ENCODE data around the gene KCTD2. TPM values are rescaled to one million over a fixed set of nuclear protein-coding genes. Genes with fewer than 3 reads are reported as not detected.

The KCTD2 gene
- total and polyA plus RNA-seq, 9 of the 15 experiments (the other 6 are each of a cell fraction or from before 2014, with no cell fraction given), result 1.7 to 32.9 (median 15.8) TPM

DNA sequence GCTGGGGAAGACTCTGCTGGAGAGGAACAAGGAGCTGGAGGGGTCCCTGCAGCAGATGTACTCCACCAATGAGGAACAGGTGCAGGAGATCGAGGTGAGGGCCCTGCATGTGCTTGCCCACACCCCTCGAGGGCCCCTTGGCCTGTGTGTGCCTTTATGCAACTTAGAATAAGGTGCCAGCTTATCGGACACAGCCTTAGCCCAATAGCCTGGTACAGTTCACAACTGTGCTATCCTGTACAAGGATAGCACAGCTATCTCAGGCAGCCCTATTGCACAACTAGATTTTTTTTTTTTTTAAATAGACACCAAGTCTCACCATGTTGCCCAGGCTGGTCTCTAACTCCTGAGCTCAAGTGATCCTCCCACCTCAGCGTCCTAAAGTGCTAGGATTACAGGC lies 47.5 kb upstream of the KCTD2 start:
- Histone ChIP-seq H3K27ac (ENCODE audit: extremely low read depth, low read depth, low read length) (no peak overlapping the region), H3K4me2 (ENCODE audit: insufficient read depth, low read length) (no peak overlapping the region), H3K27me3 (ENCODE audit: control insufficient read depth in 2 of 2, insufficient read depth in 2 of 2, low read length in 2 of 2) (no peaks in the 10 kb centered on the region), H3K36me3 (ENCODE audit: control insufficient read depth, insufficient read depth, low read length) (peaks cover 24% of the 10 kb centered on the region; the same call in 1 of the 3 replicates), H4K20me1 (replicated peaks; ENCODE audit: control insufficient read depth, insufficient read depth, low read length) (no peaks in the 10 kb centered on the region), H3K9ac (ENCODE audit: insufficient read depth in 1 of 2, low read depth in 2 of 2, low read length in 2 of 2) (no peak overlapping the region), H2AFZ (ENCODE audit: low read depth, low read length) (no peak overlapping the region), H3K4me3 (no peak overlapping the region), H3K4me1 (replicated peaks in 1 of 2; ENCODE audit: control insufficient read depth in 2 of 2, insufficient read depth in 2 of 2, low read length in 2 of 2) (peaks cover 0 to 13% of the 10 kb centered on the region in 2 experiments; a peak in 1 of 5 replicates), H3K9me3 (replicated peaks; ENCODE audit: control insufficient read depth, insufficient read depth, low read depth, low read length) (no peaks in the 10 kb centered on the region), H3K79me2 (ENCODE audit: control insufficient read depth, insufficient read depth, low read length) (no peaks in the 10 kb centered on the region), H3K9me1 (ENCODE audit: control insufficient read depth, insufficient read depth, low read length) (no peaks in the 10 kb centered on the region)
- intact Hi-C loops (cut with micrococcal nuclease) (no loop called here), in situ Hi-C loops (cut with MboI) (no loop called here)
- no TSS peak for BruUV-seq (replicated peaks)
- no peak for FAIRE-seq
- DNase-seq (ENCODE audit: extremely low read depth in 1 of 4, low spot score in 3 of 4), result no peak
- ATAC-seq, result no peak
- CTCF ChIA-PET (ENCODE audit: low intra/inter-chr PET ratio), result no interaction called here
- WGBS (ENCODE audit: insufficient coverage, low coverage, missing lambda C conversion rate), result 45% methylated on average over 4 of the region's 4 CpGs
- POLR2A ChIA-PET, result interaction anchor here (0.7 to 7.2 kb wide), 5 partner anchors 9 to 49 kb away, joined by 3 to 56 read pairs (median 7); partner anchors contain the start of genes CDR2L and MRPL58
- TF ChIP-seq, protein P1, sequence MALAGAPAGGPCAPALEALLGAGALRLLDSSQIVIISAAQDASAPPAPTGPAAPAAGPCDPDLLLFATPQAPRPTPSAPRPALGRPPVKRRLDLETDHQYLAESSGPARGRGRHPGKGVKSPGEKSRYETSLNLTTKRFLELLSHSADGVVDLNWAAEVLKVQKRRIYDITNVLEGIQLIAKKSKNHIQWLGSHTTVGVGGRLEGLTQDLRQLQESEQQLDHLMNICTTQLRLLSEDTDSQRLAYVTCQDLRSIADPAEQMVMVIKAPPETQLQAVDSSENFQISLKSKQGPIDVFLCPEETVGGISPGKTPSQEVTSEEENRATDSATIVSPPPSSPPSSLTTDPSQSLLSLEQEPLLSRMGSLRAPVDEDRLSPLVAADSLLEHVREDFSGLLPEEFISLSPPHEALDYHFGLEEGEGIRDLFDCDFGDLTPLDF (CRISPR knock-in tag; IDR thresholded peaks at IDR 0.05), result no peak
- TF ChIP-seq SMC3 (conservative IDR thresholded peaks at IDR 0.05; ENCODE audit: insufficient read depth, low read depth, low read length) (no peak), MCM2 (IDR thresholded peaks at IDR 0.05; ENCODE audit: low read depth) (no peak), RAD21 (CRISPR knock-in tag; conservative IDR thresholded peaks at IDR 0.05 in 1 of 2, IDR thresholded peaks at IDR 0.05 in 1 of 2) (no peak), EP300 (IDR thresholded peaks at IDR 0.05; ENCODE audit: low read length) (no peak), CBX3 (IDR thresholded peaks at IDR 0.05; ENCODE audit: borderline replicate concordance in 1 of 2, low read length in 2 of 2) (no peak), ETV6 (IDR thresholded peaks at IDR 0.05; ENCODE audit: borderline replicate concordance in 1 of 2, low read depth in 2 of 2, low read length in 1 of 2) (no peak), ETV6 (CRISPR knock-in tag; IDR thresholded peaks at IDR 0.05; ENCODE audit: borderline replicate concordance) (no peak), FOXA1 (IDR thresholded peaks at IDR 0.05; ENCODE audit: borderline replicate concordance) (no peak), CBX1 (IDR thresholded peaks at IDR 0.05; ENCODE audit: low read depth) (no peak), MYC (IDR thresholded peaks at IDR 0.05; ENCODE audit: low read depth, low read length) (no peak), MYC (CRISPR knock-in tag; IDR thresholded peaks at IDR 0.05; ENCODE audit: borderline replicate concordance, low read depth) (no peak), MTA3 (IDR thresholded peaks at IDR 0.05; ENCODE audit: borderline replicate concordance) (no peak), ZNF551 (CRISPR knock-in tag; IDR thresholded peaks at IDR 0.05) (no peak), ZNF263 (CRISPR knock-in tag; IDR thresholded peaks at IDR 0.05; ENCODE audit: borderline replicate concordance) (no peak), TCF7 (IDR thresholded peaks at IDR 0.05; ENCODE audit: borderline replicate concordance) (no peak)
- TF ChIP-seq, protein P2, sequence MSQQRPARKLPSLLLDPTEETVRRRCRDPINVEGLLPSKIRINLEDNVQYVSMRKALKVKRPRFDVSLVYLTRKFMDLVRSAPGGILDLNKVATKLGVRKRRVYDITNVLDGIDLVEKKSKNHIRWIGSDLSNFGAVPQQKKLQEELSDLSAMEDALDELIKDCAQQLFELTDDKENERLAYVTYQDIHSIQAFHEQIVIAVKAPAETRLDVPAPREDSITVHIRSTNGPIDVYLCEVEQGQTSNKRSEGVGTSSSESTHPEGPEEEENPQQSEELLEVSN (IDR thresholded peaks at IDR 0.05; ENCODE audit: borderline replicate concordance in 1 of 2, extremely low read depth in 1 of 2, insufficient read depth in 1 of 2, insufficient read length in 1 of 2, low read depth in 1 of 2, low read length in 1 of 2, poor library complexity in 1 of 2, severe bottlenecking in 1 of 2), result no peak
- TF ChIP-seq, protein P3, sequence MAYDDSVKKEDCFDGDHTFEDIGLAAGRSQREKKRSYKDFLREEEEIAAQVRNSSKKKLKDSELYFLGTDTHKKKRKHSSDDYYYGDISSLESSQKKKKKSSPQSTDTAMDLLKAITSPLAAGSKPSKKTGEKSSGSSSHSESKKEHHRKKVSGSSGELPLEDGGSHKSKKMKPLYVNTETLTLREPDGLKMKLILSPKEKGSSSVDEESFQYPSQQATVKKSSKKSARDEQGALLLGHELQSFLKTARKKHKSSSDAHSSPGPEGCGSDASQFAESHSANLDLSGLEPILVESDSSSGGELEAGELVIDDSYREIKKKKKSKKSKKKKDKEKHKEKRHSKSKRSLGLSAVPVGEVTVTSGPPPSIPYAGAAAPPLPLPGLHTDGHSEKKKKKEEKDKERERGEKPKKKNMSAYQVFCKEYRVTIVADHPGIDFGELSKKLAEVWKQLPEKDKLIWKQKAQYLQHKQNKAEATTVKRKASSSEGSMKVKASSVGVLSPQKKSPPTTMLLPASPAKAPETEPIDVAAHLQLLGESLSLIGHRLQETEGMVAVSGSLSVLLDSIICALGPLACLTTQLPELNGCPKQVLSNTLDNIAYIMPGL (CRISPR knock-in tag; IDR thresholded peaks at IDR 0.05), result no peak
